Suprapubic skin (tissue), 4 donors: ENCODE measurements around the gene EHBP1L1. TPM values are rescaled to one million over a fixed set of nuclear protein-coding genes. Genes with fewer than 3 reads are reported as not detected.

Source experiments
- DNase-seq, 2 donors: peaks; one replicate each; pipeline ENCODE4 v3.0.0-alpha.2; 2019; ENCODE audit warnings: low spot score in 2 of 2
- H3K27ac ChIP-seq: fragments of 200-600 bp; sonication (generic); one replicate; pipeline ENCODE4 v1.5.1; 2019
- H3K27me3 ChIP-seq: fragments of 200-600 bp; sonication (generic); one replicate; pipeline ENCODE4 v1.5.1; 2019
- H3K36me3 ChIP-seq: fragments of 200-600 bp; sonication (generic); one replicate; pipeline ENCODE4 v1.5.1; 2019
- H3K4me1 ChIP-seq: fragments of 200-600 bp; sonication (generic); one replicate; pipeline ENCODE4 v1.5.1; 2019
- H3K4me3 ChIP-seq: fragments of 200-600 bp; sonication (generic); one replicate; pipeline ENCODE4 v1.5.1; 2019; ENCODE audit warnings: mild to moderate bottlenecking
- H3K9me3 ChIP-seq: fragments of 200-600 bp; sonication (generic); one replicate; pipeline ENCODE4 v1.5.1; 2019
- EP300 ChIP-seq: sonication (generic); formaldehyde crosslinking; IDR thresholded peaks from one replicate; pipeline ENCODE4 v1.6.1; 2017; ENCODE audit warnings: antibody characterized with exemption
- POLR2A ChIP-seq, 2 donors: fragments of 450-650 bp; IDR thresholded peaks; one replicate each; pipeline ENCODE4 v1.6.1; 2017; ENCODE audit warnings: antibody characterized with exemption in 2 of 2, mild to moderate bottlenecking in 2 of 2, moderate library complexity in 2 of 2
- POLR2AphosphoS5 ChIP-seq, 3 donors: sonication (generic); formaldehyde crosslinking; IDR thresholded peaks; one replicate each; pipeline ENCODE4 v1.6.1; 2017; ENCODE audit warnings: antibody characterized with exemption in 3 of 3
- WGBS: methylation state at CpG from one replicate; pipeline ENCODE4 v1.1.5; 2018; 5-methylcytosine and 5-hydroxymethylcytosine counted together
- total RNA-seq, 4 donors: library from RNA; depleted of rRNA; stranded (reverse); fragments of >200 nt; gene quantifications; one replicate each; pipeline ENCODE4 v1.1.0, GENCODE V29; 2016
- TF ChIP-seq, protein P1 (sequence below), 2 donors: fragments of 200-600 bp in 1 of 2; fragments of 450-650 bp in 1 of 2; sonication (generic) in 1 of 2; IDR thresholded peaks; one replicate each; pipeline ENCODE4 v1.5.1; 2016 to 2019; ENCODE audit warnings: antibody characterized with exemption in 2 of 2, mild to moderate bottlenecking in 1 of 2, moderate library complexity in 1 of 2

The EHBP1L1 gene
- total RNA-seq, 4 donors from 2014 or later: 40.3 to 150 (median 56.2) TPM

DNA sequence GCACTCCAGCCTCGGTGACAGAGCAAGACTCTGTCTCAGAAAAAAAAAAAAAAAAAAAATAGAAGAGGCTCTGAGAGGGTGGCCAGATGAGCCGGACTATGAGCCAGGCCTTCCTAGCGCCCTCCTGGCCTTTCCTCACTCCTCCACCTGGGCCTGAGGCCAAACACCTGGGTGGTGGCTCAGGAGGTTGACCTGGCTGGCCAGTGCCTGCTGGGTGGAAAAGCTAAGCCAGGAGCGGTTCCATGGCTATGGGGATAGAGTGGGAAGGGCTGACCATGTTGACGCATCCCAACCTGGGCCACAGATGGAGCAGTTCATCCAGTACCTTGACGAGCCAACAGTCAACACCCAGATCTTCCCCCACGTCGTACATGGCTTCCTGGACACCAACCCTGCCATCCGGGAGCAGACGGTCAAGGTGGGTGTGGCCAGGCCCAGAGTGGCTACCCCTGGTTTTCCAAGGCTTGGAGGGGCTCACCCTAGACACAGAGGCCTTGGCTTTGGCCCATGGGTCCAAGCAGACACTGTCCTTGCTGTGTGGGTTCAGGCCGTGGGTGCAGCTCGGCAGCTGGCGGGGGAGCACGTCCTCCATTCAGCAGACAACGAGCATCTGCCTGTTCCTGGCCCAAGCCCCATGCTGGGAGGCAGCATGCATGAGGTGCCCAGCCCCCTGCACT, 43.3 kb upstream of the EHBP1L1 start:
- H3K36me3 ChIP-seq: peaks cover 91% of the 10 kb centered on the region
- TF ChIP-seq, protein P1, sequence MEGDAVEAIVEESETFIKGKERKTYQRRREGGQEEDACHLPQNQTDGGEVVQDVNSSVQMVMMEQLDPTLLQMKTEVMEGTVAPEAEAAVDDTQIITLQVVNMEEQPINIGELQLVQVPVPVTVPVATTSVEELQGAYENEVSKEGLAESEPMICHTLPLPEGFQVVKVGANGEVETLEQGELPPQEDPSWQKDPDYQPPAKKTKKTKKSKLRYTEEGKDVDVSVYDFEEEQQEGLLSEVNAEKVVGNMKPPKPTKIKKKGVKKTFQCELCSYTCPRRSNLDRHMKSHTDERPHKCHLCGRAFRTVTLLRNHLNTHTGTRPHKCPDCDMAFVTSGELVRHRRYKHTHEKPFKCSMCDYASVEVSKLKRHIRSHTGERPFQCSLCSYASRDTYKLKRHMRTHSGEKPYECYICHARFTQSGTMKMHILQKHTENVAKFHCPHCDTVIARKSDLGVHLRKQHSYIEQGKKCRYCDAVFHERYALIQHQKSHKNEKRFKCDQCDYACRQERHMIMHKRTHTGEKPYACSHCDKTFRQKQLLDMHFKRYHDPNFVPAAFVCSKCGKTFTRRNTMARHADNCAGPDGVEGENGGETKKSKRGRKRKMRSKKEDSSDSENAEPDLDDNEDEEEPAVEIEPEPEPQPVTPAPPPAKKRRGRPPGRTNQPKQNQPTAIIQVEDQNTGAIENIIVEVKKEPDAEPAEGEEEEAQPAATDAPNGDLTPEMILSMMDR (IDR thresholded peaks at IDR 0.05): no peak
- TF ChIP-seq POLR2A (IDR thresholded peaks at IDR 0.05) (no peak), POLR2AphosphoS5 (IDR thresholded peaks at IDR 0.05) (no peak)

DNA sequence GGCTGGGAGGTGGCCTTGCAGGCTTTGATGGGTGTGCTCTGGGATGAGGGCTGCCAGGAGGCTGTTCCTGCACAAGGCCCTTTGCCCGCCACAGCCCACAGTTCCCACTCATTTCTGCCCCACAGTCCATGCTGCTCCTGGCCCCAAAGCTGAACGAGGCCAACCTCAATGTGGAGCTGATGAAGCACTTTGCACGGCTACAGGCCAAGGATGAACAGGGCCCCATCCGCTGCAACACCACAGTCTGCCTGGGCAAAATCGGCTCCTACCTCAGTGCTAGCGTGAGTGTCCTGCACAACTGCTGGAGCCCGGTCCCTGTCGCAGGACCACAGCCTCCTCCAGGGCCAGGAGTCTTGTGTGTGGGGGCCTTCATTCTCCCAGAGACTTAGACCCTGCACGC, 40.8 kb upstream of the EHBP1L1 start:
- H3K27me3 ChIP-seq: no peaks in the 10 kb centered on the region
- H3K9me3 ChIP-seq: no peaks in the 10 kb centered on the region
- 83% methylated on average over 1 of the region's 9 CpGs for WGBS
- TF ChIP-seq POLR2AphosphoS5 (IDR thresholded peaks at IDR 0.05): no peak
- no peak for TF ChIP-seq POLR2A (IDR thresholded peaks at IDR 0.05)
- TF ChIP-seq, protein P1 (IDR thresholded peaks at IDR 0.05): no peak
- no peak for TF ChIP-seq EP300
- no peak overlapping the region for H3K4me3 ChIP-seq
- peaks cover 15% of the 10 kb centered on the region for H3K4me1 ChIP-seq
- DNase-seq: no peak
- H3K36me3 ChIP-seq: peaks cover 81% of the 10 kb centered on the region
- no peak overlapping the region for H3K27ac ChIP-seq

More for the DNA sequence above, 43.3 kb upstream of the EHBP1L1 start:
- no peaks in the 10 kb centered on the region for H3K4me1 ChIP-seq
- H3K4me3 ChIP-seq: no peak overlapping the region
- H3K27me3 ChIP-seq: no peaks in the 10 kb centered on the region
- DNase-seq: no peak
- H3K9me3 ChIP-seq: no peaks in the 10 kb centered on the region
- H3K27ac ChIP-seq: no peak overlapping the region
- WGBS: 84% methylated on average over 8 of the region's 15 CpGs

GRCh38 chr11:65536412-65537295, 39.2 kb upstream of the EHBP1L1 start:
- H3K27ac ChIP-seq: no peak overlapping the region
- DNase-seq: no peak
- H3K4me1 ChIP-seq: peaks cover 29% of the 10 kb centered on the region
- H3K9me3 ChIP-seq: no peaks in the 10 kb centered on the region
- no peak overlapping the region for H3K4me3 ChIP-seq
- peaks cover 66% of the 10 kb centered on the region for H3K36me3 ChIP-seq
- no peaks in the 10 kb centered on the region for H3K27me3 ChIP-seq
- TF ChIP-seq POLR2A (IDR thresholded peaks at IDR 0.05): no peak
- WGBS: 79% methylated on average over 7 of the region's 12 CpGs

GRCh38 chr11:65537296-65537597, 38.6 kb upstream of the EHBP1L1 start:
- WGBS: 65% methylated on average over 2 of the region's 2 CpGs
- no peak for DNase-seq
- Histone ChIP-seq H3K9me3 (no peaks in the 10 kb centered on the region), H3K4me3 (no peak overlapping the region), H3K27ac (no peak overlapping the region), H3K27me3 (no peaks in the 10 kb centered on the region), H3K4me1 (peaks cover 33% of the 10 kb centered on the region), H3K36me3 (peaks cover 60% of the 10 kb centered on the region)
- TF ChIP-seq POLR2A (IDR thresholded peaks at IDR 0.05): no peak

- 85% methylated on average over 9 of the region's 18 CpGs for WGBS
- DNase-seq: no peak
- no peak overlapping the region for H3K27ac ChIP-seq
Observed at GRCh38 chr11:65537620-65538231, 38.1 kb upstream of the EHBP1L1 start.

More at GRCh38 chr11:65537620-65538231, 38.1 kb upstream of the EHBP1L1 start:
- H3K27me3 ChIP-seq: no peaks in the 10 kb centered on the region
- TF ChIP-seq, protein P1 (IDR thresholded peaks at IDR 0.05): no peak
- TF ChIP-seq EP300: no peak
- TF ChIP-seq POLR2AphosphoS5 (IDR thresholded peaks at IDR 0.05): no peak
- TF ChIP-seq POLR2A (IDR thresholded peaks at IDR 0.05): no peak
- H3K36me3 ChIP-seq: peaks cover 55% of the 10 kb centered on the region
- H3K9me3 ChIP-seq: no peaks in the 10 kb centered on the region
- H3K4me1 ChIP-seq: peaks cover 33% of the 10 kb centered on the region
- no peak overlapping the region for H3K4me3 ChIP-seq
